Measurements from ENCODE around the gene DIS3L2.
"Not testable (repeated sequence)": the region's sequence is repeated elsewhere in the genome, so short reads cannot be mapped to it uniquely, and the experiment has no call there.

DIS3L2 gene

DNA sequence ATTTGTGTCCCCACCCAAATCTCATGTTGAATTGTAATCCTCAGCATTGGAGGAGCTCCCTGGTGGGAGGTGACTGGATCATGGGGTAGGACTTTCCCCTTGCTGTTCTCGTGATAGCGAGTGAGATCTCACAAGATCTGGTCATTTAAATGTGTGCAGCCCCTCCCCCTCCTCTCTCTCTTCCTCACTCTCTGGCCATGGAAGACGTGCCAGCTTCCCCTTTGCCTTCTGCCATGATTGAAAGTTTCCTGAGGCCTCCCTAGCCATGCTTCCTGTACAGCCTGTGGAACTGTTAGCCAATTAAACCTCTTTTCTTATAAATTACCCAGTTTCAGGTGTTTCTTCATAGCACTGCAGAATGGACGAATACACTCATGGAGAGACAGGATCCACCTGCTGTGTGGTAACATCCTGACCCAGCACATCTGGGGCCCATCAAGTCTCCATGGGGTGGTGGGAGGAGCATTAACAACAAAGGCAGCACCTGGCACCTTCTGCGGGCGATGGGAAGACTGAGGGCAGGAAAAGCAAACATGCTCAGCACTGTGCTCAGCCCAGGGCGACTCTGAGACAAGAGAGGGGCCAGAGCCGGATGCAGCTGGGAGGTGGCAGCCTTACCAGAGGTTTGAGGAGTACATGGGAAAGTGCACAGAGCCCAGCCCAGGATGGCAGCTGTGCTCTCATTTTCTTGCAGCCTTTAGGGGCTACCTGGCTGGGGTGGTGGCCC lies 400.8 kb downstream of the DIS3L2 start:
- DNase-seq = no peak

DNA sequence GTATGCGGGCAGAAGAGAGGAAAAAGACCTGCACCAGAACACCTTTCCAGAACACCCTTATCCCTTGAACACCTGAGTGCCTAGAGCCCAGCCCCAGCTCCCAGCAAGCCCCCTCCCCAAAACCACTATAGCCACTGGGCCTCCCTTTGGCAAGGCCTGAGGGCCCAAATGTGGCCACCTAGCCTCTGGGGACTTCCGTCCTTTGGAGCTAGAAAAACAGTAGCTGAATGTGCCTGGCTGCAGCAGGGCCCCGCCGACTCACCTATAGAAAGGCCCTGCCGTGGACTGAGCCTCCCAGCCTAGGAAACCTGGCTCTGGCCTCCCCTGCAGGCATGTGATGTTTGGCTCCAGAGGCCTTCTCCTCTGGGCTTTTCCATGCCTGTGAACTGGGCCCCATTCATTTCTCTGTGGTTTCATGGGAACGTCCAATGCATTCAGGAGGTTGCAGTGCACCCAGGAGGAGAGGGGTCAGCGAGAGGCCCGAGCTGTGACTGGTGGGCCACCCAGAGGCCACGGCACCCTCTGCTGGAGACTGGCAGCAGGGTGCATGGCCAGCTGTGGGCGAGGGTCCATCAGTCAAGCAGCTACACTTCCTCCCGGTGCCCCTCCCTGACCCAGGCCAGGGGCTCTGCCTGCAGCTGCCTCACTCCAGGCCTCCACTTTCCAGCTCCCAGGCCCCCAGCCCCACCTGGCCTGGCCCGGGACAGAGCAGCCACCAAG lies 401.7 kb downstream of the DIS3L2 start:
- DNase-seq = not testable (repeated sequence)

DNA sequence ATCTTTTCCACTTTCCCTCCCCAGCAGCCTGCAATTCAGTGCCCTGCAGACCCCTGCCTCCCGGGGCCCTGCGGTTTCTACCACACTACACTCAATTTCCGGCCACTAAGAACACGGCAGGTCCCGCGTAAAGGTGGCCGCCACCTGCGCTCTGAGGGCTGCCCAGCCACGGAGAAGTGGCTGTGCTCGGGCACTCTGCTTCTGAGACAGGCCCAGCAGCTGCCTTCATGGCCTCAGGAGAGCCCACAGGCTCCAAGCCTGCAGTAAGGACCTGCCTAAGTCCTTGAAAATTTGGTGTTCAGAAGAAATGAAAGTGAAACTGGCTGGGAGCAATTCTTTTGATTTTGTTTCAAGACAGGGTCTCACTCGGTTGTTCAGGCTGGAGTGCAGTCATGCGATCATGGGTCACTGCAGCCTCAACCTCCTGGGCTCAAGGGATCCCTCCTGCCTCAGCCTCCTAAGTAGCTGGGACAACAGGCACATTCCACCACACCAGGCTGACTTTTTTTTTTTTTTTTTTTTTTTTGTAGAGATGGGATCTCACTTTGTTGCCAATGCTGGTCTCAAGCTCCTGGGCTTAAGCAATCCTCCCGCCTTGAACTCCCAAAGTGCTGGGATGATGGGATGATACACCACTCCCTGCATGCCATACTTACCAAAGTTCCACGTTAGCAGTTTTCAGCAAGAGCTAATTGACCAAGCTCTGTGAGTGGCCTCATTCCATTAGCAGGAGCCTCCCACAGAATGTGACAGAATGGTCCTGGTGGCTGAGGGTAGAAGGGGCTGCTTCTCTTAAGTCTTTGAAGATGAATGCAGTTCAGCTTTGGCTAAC lies 402.5 kb downstream of the DIS3L2 start:
- no peak for DNase-seq

DNA sequence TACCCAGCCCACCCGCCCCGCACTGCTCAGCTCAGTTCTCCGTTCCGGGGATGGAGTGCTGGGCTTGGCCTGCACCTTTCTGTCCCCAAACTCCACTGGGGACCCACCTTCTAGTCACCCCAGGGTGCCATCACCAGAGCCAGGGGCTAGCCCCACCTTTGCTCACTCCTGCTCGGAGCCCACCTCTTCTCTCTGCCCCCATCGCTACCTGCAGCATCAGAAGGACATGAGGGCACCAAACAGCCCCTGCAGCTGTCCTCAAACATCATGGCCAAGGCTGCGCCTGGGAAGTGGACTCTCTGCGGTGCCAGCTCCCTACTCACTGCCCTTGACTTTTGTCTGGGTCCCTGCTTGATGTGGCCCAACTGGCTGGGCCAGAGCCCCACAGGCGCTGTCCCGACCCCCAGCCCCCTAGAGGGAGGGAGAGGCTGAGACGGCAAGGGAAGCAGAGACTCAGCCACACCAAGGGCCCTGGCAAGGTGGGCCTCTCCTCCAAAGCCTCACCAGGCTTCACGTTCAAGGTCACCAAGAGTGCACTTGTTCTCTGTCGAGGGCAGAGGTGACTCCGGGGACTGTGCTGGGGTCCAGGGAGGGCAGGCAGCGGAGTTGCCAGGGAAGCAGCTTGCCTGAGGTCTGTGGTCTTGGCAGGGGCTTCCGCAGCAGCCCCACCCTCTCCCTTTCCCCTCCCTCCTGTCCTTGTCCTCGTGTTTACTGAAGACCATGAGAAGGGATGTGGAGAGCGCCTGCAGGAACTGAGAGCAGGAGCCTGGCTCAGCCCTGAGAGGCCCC lies 403.5 kb downstream of the DIS3L2 start:
- not testable (repeated sequence) for DNase-seq

DNA sequence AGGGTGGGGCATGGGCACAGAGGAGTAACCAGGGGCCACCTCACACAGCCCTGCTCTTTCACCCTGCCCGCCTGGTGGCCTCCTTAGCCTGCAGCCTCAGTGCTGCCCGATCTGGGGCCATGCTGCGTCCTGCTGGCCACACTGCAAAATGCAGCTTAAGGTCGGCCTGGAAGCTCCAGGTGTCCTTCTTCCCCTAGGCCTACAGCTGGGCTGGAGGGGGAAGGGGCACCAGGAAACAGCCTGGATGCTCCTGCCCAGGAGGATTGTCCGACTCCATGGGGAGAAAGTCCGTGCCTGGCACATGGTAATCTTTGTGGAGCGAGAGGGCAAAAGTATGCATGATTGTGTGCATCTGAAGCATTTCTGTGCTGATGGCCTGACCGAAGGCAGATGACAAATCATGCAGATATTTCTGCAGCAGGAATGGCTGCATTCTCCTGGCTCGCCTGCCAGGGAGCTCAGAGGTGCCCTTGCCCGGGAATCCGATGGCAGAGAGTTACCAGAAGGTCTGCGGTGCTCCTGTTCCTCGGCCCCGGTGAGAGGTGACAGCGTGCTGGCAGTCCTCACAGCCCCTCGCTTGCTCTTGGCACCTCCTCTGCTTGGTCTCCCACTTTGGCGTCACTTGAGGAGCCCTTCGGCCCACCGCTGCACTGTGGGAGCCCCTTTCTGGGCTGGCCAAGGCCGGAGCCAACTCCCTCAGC lies 404.3 kb downstream of the DIS3L2 start:
- no peak for DNase-seq

DNA sequence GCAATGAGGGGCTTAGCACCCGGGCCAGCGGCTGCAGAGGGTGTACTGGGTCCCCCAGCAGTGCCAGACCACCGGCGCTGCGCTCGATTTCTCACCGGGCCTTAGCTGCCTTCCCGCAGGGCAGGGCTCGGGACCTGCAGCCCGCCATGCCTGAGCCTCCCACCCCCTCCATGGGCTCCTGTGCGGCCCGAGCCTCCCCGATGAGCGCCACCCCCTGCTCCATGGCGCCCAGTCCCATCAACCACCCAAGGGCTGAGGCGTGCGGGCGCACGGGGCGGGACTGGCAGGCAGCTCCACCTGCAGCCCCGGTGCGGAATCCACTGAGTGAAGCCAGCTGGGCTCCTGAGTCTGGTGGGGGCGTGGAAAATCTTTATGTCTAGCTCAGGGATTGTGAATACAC lies 404.9 kb downstream of the DIS3L2 start:
- DNase-seq = not testable (repeated sequence)

DNA sequence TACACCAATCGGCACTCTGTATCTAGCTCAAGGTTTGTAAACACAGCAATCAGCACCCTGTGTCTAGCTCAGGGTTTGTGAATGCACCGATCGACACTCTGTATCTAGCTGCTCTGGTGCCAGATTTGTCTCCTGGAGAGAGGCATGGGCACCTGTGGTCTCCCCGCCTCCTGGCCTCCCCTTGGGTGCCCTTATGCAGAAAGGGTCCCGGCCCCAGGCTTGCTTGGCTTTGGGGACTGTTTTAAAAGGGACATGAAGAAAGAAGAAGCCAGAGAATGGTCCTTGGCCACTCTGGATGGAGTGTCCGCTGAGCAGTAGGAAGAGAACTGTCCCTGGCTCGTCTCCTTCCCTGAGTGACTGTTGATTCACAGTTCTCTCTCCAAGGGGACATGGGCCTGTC lies 405.5 kb downstream of the DIS3L2 start:
- no peak for DNase-seq

DNA sequence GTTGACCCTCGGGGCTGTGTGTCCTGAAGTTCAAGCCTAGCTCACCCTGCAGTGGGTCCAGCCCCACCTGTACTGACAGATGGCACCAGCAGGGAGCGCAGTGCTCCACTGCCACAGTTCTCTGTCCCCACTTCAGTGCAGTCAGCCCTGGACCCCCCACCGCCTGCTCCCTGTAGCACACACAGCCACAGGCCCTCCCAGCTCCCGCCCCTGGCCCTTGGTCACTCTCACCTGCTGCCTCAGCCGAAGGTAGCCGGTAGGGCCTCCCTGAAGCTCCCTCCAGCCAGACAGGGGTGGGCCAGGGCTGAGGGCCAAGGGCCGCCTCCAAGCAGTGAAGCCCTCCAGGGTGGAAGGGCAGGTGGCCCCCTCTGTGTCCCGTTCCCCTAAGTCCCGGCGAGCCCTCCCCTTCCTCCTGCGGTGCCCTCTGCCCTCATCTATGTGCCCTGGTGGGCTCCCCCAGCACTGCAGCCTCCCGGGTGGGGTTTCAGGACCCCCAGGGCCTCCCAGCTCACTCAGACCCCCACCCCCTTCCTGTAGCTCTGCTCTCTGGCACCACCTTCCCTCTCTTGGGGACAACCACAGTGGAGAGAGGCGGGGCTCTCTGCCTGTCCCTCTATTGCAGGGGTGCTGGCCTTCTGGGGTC lies 406.2 kb downstream of the DIS3L2 start:
- DNase-seq = no peak

DNA sequence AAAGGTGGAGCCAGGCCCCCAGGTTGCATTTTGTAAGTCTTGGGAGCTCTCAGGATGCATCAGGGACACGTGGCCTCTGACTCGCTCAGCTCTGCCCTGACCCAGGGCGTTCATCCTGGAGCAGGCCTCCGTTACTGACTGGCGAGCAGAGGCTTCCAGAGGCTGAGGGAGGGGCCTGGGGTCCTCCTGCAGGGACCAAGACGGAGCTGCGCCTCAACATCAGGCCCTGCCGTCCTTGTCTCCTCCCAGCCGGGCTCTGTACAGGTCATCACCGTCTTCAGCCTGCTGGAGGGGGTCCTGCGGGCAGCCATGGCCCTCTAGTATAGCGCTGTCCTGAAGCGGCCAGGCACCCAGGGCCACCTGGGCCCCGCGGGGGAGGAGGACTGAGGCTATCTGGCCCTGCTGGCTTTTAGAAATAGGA lies 406.8 kb downstream of the DIS3L2 start:
- no peak for DNase-seq

DNA sequence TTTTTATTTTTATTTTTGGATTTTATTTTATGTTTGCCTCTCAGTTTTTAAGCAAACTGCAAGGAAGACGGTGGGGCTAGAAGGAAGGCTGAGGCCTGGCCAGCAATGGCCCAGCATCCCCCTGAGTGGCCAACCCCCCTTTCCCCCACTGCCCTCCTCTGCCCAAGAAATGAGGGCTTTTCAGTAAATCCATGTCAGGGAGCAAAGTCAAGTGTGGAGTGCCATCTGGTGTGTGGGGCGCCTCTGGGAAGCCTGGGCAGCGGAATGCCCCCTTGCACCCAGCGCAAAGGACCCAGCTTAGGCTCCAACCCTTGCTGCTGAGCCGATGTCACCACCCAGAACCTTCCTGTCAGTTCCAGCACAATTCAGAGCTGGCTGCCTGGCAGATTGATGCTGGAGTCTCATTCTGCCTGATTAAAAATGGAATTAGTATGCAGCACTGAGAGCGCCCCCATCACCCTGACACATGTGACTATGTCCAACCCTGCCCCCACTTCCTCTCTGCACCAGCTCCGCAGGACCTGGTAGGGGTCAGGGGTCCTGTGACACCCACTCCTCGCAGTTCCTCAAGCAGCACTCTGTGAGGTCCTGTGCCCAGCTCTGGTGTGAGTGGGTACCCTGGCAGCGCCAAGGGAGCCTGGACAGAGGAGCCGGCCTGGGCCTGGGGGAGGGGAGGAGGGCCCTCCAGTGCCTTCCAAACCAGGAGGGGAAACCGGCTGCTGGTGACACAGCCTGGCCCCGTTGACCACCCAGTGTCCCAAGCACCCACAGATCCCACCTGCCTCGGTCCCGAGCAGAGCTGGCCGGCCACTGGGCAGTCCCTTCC lies 407.8 kb downstream of the DIS3L2 start:
- no peak for DNase-seq

DNA sequence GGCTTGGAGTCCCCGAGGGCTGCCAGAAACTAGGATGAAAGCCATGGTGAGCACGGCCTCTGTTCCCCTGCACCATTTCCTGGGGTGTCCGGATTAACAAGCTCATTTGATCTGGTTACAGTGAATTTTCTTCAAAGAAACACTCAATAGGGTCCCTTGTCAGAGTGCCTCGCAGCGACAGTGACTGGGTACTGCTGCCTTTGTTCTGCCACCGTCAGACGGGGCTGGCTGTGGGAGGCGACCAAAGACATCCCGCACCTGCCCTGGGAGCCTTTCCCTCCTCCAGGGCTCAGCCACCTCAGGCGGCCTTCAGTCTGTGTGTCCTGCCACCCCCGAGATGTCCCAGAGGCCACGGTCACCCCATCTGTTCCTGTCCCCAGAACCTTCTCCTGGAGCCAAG lies 408.5 kb downstream of the DIS3L2 start:
- not testable (repeated sequence) for DNase-seq

DNA sequence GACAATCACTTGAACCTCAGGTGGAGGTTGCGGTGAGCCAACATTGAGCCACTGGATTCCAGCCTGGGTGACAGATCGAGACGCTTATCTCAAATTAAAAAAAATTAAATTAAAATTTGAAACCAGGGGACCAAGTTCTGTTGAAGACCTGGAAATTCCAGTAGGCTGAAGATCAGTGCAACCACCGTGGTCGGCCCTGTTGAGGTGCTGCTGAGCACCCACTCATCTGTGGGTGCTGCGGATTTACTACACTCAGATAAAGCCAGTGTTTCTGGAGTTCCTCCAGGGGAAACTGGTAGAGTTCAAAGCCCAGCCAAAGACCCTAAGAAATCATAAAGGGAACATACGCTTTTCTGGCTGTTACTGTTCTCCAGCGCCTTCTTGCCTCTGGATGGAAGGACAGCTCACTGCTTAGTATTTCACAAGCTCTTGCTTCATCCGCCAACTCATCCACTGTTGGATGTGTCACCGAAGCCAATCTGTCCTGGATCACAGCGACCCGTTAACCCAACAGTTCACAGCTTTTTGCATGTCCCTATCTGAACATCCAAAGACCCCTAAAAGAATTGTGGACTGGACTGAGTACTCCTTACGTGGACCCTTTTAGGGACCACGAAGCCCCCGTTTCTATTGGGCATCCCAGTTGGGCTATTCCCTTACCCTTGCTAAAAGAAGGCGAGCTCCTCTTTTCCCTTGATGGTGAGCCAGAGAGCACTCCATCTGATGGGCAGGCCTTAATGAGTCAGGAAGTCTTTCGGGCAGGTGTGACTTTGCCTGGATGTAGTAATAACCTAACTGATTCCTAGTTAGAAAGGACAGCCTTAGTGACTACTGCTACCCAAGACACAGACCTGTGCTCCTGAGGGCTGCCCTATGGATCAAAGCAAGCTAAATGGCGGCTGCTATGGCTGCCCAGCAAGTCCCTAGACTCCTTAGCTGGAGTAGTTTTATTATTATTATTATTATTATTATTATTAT lies 411.0 kb downstream of the DIS3L2 start:
- DNase-seq = no peak

DNA sequence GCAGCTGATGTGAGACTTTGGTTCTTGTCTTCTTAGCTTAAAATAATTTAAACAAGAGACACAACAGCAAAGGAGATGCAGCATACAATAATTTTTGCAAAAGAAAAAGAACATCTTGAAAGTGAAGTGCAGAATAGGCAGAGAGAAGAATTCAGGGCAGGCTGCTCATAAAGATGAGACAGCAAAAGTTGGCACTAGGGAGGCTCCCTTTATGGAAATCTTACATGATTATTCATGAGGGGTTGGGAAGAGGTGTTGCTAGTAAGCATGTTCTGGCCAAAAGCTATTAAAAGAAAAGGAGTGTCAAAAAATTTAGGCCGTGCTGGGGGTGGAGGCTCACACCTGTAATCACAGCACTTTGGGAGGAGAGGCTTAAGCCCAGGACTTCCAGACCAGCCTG lies 412.8 kb downstream of the DIS3L2 start:
- DNase-seq = no peak

DNA sequence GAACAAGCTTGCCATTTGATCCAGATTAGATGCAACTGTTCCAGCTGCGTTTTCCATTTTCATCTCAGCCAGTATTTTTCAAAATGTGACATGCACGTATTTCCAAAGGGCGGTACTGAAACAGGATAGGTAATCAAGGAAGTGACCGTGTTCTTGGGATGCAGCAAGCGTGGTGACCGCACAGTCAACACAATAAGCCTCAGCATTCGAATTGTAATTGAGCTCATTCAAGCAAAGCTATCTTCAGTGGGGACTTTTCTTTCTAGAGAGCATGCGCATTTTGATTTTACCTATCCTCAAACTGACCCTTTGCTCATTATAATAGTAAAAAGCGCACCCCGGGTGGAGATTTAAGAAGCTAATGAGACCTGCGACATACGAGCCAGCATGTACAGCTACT lies 413.7 kb downstream of the DIS3L2 start:
- DNase-seq = no peak

DNA sequence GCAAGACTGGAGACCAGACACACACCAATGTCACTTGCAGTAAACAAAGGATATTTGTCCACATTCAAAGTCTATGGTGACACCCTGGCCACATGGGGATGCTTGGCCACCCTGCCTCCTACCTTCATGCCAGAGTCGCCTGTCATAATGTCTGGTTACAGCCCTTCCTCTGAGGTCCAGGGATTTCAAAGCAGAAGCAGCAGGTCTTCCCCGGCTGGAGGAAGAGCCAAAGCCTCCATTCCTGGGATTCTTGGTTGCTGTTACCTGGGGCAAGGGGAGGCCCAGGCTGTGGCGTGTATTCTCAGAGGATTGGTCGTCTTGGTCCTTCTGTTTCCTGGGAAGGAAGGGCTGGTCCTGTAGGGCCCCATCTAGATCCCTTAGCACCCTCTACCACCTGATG lies 414.7 kb downstream of the DIS3L2 start:
- DNase-seq = no peak

DNA sequence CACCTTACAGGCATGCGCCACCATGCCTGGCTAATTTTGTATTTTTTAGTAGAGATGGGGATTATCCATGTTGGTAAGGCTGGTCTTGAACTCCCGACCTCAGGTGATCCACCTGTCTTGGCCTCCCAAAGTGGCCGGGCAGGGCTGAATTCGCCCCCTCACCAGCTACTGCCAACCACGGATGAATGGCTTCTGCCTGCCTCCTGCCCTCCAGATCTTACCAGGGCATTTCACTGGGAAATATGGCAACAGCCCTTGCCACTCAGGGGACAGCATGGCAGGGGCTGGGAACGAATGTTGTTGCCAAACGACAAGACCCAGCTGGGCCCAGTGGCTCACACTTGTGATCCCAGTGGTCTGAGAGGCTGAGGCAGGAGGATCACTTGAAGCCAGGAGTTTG lies 415.2 kb downstream of the DIS3L2 start:
- DNase-seq = no peak

DNA sequence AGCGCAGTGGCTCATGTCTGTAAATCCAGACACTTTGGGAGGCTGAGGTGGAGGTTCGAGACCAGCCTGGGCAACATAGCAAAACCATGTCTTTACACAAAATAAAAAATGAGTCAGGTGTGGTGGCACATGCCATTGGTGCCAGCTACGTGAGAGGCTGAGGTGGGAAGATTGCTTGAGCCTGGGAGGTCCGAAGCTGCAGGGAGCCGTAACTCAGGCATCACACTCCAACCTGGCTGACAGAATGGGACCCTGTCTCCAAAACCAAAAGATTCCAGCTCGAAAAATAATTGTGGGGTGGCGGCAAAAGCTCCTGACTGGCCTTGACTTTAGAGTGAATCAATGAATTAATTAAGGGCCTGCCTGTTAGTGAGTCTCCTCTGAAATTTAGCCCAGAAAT lies 415.8 kb downstream of the DIS3L2 start:
- no peak for DNase-seq

DNA sequence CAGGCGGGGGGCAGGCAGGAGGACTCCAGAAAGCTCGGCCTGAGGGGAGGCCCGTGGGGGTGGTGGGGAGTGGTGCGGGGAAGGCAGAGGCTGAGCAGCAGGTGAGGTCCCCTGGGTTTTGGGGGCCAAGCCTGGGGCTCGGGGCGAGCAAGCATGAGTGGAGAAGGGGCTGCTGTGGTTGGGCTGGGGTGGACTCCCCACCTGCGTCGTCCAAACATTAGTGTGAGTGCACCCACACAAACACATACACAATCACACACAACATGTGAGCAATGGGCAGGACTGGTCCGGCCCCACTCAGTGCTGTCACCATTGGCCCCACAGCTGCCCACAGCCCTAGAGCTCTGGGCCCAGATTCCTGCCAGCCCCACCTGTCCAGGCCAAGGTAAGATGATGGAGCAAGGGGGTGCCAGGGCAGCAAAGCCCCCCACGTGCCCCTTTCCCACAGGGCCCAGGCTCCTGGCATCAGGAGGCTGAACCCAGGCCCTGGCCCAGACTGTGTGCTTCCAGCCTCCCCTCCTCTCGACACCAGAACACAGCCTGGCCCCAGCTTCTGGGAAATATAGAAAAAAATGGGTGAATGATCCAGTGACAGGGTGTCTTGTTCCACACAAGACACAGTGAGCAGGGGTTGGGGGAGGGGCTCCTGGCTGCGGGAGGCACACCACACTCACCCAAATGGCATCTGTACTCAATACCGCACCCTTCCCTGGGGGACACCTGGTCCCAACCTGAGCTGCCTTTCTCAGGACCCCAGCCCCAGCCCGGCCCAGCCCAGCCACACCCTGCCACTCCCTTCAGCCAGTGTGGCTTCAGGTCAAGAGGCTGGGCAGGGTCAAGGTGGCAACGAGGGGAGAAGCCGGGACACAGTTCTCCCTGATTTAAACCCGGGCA lies 416.6 kb downstream of the DIS3L2 start:
- DNase-seq = no peak
